Mucosa of rectum (tissue), 2 donors: ENCODE measurements around the gene CERT1.

Source experiments
- H3K27ac ChIP-seq, 2 donors: one replicate each; pipeline ENCODE4 v1.7.0; 2013; ENCODE audit warnings: inconsistent platforms in 2 of 2, low read depth in 2 of 2, low read length in 2 of 2
- H3K27me3 ChIP-seq, 2 donors: one replicate each; pipeline ENCODE4 v1.7.0; 2013; ENCODE audit warnings: low read length in 2 of 2; ENCODE audit not compliant: control insufficient read depth in 2 of 2, insufficient read depth in 2 of 2
- H3K36me3 ChIP-seq, 2 donors: one replicate each; pipeline ENCODE4 v1.7.0; 2013; ENCODE audit warnings: low read length in 2 of 2; ENCODE audit not compliant: control insufficient read depth in 2 of 2, insufficient read depth in 2 of 2
- H3K4me1 ChIP-seq, 2 donors: one replicate each; pipeline ENCODE4 v1.7.0; 2013; ENCODE audit warnings: low read length in 2 of 2, mild to moderate bottlenecking in 1 of 2; ENCODE audit not compliant: control insufficient read depth in 2 of 2, insufficient read depth in 2 of 2
- H3K4me3 ChIP-seq, 2 donors: one replicate each; pipeline ENCODE4 v1.7.0; 2013; ENCODE audit warnings: low read length in 2 of 2
- H3K9ac ChIP-seq, 2 donors: one replicate each; pipeline ENCODE4 v1.7.0; 2013; ENCODE audit warnings: low read length in 2 of 2, low read depth in 1 of 2, mild to moderate bottlenecking in 1 of 2
- H3K9me3 ChIP-seq, 2 donors: one replicate each; pipeline ENCODE4 v1.7.0; 2013; ENCODE audit warnings: low read length in 2 of 2; ENCODE audit not compliant: control insufficient read depth in 2 of 2
- donor health status: healthy.
- donor health status: Normal muscosa, but diverticular disease.

The CERT1 gene

DNA sequence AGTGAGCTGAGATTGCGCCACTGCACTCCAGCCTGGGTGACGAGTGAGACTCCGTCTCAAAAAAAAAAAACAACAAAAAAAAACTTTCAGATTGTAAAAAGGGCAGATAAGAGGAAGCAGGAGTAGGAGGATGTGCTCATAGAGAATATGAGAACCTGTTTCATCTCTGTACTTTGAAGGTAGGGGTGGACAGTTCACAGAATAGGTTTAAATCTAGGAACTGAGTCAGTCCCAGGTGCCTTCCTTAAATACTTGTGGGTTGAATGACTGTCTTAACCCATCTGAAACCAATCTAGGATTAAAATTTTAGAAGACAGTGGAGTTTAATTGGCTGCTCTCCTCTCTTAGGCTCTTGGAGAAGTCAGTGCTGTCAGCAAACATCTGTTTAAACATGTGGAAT lies 12.6 kb upstream of the CERT1 start:
- no peaks in the 10 kb centered on the region for H3K27me3 ChIP-seq
- no peaks in the 10 kb centered on the region for H3K36me3 ChIP-seq
- H3K9ac ChIP-seq: no peak overlapping the region
- no peaks in the 10 kb centered on the region for H3K9me3 ChIP-seq
- H3K4me1 ChIP-seq: no peaks in the 10 kb centered on the region
- H3K4me3 ChIP-seq: no peak overlapping the region
- no peak overlapping the region for H3K27ac ChIP-seq

DNA sequence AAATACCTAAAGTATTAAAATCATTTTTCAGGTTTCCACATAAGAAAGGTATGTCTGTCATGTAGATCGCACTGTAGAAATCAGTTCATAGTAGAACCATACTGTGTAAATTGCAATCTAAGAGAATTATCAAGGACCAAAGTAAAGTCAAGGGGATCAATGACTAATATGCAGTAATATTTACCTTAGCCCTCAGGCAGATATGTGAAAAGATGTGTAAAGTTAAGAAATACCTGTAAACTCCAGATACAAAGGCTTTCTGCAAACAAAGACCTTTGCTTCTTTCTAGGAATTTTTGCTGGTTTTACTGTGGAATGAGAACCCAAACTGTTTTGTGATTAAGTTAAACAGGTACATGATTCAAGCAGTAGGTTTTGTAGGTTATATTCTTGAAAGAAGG lies 11.8 kb upstream of the CERT1 start:
- Histone ChIP-seq H3K27me3 (no peaks in the 10 kb centered on the region), H3K9ac (no peak overlapping the region), H3K27ac (no peak overlapping the region), H3K36me3 (no peaks in the 10 kb centered on the region), H3K4me3 (no peak overlapping the region), H3K4me1 (no peaks in the 10 kb centered on the region), H3K9me3 (no peaks in the 10 kb centered on the region)

DNA sequence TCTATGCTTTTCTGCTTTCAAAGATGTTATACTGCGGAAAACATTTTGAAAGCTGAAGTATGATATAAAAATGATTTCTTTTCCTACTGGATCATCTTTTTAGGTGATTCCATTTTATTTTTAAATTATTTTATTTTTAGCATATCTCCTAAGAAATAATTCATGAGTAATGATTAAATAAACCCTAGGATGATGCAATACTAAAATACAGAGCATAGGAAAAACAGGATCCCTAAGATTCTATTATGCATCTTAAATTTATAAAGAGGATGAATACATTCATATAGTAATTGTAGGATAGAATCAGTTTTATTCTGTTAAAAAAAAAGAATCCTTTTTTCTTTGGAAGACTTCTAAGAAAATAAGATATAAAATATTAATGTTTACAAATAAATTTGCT lies 11.1 kb upstream of the CERT1 start:
- no peaks in the 10 kb centered on the region for H3K36me3 ChIP-seq
- no peaks in the 10 kb centered on the region for H3K4me1 ChIP-seq
- H3K9me3 ChIP-seq: no peaks in the 10 kb centered on the region
- H3K4me3 ChIP-seq: no peak overlapping the region
- H3K9ac ChIP-seq: no peak overlapping the region
- no peak overlapping the region for H3K27ac ChIP-seq
- no peaks in the 10 kb centered on the region for H3K27me3 ChIP-seq

DNA sequence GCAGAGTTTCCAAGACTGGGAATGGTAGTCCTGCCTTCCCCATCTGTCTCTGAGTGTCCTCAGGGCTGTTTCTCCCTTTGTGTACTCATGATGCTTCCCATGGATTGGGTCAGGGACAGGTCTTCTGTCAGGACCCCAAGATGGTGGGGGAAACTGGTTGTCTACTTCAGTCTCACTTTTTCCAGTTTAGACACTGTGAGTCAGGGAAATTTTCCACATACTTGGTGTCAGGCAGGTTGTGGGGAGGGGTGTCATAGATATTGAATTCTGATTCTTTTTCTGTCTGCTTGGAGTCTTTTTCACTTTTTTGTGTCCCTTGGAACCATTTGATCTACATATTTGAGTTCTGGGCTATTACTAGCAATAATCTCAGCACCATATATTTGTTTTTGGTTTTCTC lies 10.6 kb upstream of the CERT1 start:
- H3K36me3 ChIP-seq: no peaks in the 10 kb centered on the region
- H3K27ac ChIP-seq: no peak overlapping the region
- no peak overlapping the region for H3K4me3 ChIP-seq
- H3K9ac ChIP-seq: no peak overlapping the region
- no peaks in the 10 kb centered on the region for H3K4me1 ChIP-seq
- no peaks in the 10 kb centered on the region for H3K9me3 ChIP-seq
- no peaks in the 10 kb centered on the region for H3K27me3 ChIP-seq

DNA sequence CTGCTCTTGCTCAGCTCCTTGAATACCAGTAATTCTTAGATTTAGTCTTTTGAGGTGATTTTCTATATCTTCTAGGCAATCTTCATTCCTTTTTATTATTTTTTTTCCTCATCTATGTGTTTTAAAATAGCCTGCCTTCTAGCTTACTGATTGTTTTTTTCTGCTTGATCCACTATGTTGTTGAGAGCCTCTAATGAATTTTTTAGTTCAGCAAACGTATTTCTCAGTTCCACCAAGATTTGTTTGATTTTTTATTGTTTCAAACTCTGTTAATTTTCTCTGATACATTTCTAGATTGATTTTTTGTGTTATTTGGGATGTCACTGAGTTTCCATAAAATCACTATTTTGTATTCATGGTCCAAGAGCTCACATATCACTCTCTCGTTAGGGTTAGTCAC lies 9.8 kb upstream of the CERT1 start:
- Histone ChIP-seq H3K27me3 (no peaks in the 10 kb centered on the region), H3K9me3 (no peaks in the 10 kb centered on the region), H3K9ac (no peak overlapping the region), H3K4me1 (no peaks in the 10 kb centered on the region), H3K27ac (no peak overlapping the region), H3K4me3 (no peak overlapping the region), H3K36me3 (no peaks in the 10 kb centered on the region)

DNA sequence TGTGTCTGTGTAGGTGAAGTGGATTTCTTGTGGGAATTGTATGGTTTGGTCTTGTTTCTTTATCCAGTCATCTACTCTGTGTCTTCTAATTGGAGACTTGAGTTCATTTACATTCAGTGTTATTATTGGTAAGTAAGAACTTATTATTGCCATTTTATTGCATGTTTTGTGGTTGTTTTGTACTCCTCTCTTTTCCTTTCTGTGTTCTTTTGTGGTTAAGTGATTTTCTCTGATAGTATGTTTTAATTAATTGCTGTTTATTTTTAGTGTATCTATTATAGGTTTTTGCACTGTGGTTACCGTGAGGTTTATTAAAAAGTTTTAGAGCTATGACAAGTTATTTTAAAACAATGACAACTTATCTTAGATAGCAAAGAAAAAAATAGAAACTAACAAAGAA lies 8.3 kb upstream of the CERT1 start:
- Histone ChIP-seq H3K27me3 (no peaks in the 10 kb centered on the region), H3K9ac (no peak overlapping the region), H3K9me3 (no peaks in the 10 kb centered on the region), H3K4me3 (no peak overlapping the region), H3K4me1 (no peaks in the 10 kb centered on the region), H3K27ac (no peak overlapping the region), H3K36me3 (no peaks in the 10 kb centered on the region)

DNA sequence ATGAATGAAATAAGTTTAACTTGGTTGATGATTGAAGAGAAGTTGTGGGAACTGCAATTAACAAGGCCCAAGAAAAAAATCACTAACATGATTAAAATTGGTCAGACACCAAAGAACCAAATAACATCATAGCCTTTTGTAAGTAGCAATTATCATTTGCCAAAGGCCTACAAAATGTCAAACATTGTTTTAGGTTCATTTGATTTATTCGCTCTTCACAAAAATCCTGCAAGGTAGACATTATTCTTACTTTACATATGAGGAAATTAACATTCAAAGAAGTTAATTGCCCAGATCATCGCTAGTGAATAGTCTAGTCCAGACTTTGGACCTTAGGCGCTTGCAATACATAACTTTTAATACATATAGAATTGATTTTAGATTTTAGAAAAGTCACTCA lies 2.9 kb upstream of the CERT1 start:
- Histone ChIP-seq H3K4me3 (no peak overlapping the region), H3K27me3 (no peaks in the 10 kb centered on the region), H3K36me3 (no peaks in the 10 kb centered on the region), H3K27ac (no peak overlapping the region), H3K4me1 (peaks cover 11 to 17% of the 10 kb centered on the region in 2 donors), H3K9ac (no peak overlapping the region), H3K9me3 (no peaks in the 10 kb centered on the region)

DNA sequence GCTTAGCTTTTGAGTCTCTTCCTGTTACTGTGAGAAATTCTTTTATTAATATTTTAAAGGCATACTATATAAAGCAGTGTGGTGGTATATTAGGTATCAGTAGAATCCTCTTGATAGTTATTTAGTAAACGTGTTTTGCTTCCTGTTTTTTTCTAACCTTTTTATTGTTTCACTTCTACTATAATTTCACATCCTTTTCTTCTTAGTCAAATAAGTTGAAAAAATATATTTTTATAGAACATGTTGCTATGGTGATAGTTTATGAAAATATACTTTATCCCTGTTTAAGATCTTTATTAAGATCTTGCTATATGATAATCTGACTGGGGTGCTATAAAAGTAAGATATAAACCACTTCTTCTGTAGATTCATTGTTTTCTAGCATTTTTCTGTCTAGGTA lies 2.4 kb upstream of the CERT1 start:
- H3K36me3 ChIP-seq: no peaks in the 10 kb centered on the region
- no peak overlapping the region for H3K27ac ChIP-seq
- H3K4me1 ChIP-seq: peaks cover 11 to 17% of the 10 kb centered on the region in 2 donors
- no peaks in the 10 kb centered on the region for H3K9me3 ChIP-seq
- H3K4me3 ChIP-seq: no peak overlapping the region
- H3K27me3 ChIP-seq: no peaks in the 10 kb centered on the region
- no peak overlapping the region for H3K9ac ChIP-seq

DNA sequence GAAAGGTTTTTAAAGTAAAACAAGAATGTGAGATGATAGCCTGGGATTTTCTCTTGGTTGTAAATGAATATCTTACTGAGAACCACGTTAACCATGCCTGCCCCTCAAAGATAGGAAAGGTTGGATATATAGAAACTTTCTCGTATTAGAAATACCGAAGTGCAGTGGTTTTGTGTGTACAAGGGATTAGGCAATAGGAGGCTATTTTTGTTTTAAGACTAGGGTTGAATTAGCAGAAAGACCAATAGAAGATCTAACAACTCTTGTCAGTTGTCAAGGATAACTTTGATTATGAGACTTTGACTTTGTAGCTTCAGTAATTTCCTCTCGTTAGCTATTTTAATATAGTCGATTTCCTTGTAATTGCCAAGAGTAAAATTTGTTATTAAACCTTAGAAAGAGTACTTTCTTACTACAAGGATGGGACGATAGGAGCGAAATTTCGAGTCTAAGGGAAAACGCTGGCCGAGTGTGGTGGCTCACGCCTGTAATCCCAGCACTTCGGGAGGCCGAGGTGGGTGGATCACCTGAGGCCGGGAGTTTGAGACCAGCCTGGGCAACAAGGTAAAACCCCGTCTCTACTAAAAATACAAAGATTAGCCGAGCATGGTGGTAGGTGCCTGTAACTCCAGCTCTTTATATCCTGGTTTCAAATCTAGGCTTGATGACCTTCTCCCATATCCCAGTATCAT lies 1.1 kb upstream of the CERT1 start:
- Histone ChIP-seq H3K36me3 (no peaks in the 10 kb centered on the region), H3K9me3 (no peaks in the 10 kb centered on the region), H3K27me3 (no peaks in the 10 kb centered on the region), H3K27ac (peak overlapping the region; percentile 74 to 79), H3K9ac (peak overlapping the region; percentile 75 to 78), H3K4me3 (peak overlapping the region; percentile 91 to 98), H3K4me1 (peaks cover 11 to 17% of the 10 kb centered on the region in 2 donors)

DNA sequence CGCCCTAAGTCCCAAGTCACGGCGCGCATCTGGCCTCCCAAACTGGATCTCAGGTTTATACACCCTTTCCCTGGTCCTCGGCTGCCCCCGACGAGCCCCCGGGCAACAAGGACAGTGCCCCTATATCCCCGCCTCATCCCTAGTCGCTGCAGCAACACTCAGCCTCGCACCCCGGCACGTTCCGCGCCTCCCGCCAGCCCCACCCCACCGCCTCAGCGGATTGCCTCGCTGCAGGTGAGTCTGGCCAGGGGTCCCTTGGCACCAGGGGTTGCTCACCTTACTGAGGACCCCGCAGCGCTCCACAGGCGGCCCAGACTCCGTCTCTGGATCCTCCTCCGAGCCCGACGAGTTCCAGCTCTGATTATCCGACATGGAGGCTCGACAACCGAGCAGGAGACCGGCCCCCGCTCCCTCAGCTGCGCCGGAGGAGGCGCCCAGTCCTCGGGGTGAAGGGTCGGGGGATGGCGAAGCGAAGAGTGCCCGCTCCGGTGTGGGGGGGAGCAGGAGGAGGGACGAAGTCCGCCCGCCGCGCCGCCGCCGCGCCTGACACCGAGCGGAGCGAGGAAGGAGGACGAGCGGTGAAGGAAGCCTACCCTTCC lies 494 bp downstream of the CERT1 start:
- peak overlapping the region; percentile 88 to 90 for H3K27ac ChIP-seq
- H3K4me3 ChIP-seq: peak overlapping the region; percentile 84 to 86
- H3K36me3 ChIP-seq: no peaks in the 10 kb centered on the region
- H3K9ac ChIP-seq: peak overlapping the region; percentile 77 to 89
- H3K4me1 ChIP-seq: peaks cover 11 to 17% of the 10 kb centered on the region in 2 donors
- H3K27me3 ChIP-seq: no peaks in the 10 kb centered on the region
- no peaks in the 10 kb centered on the region for H3K9me3 ChIP-seq
